ENCODE data around the gene SYT11.
"Not testable (repeated sequence)": the region's sequence is repeated elsewhere in the genome, so short reads cannot be mapped to it uniquely, and the experiment has no call there.

SYT11 gene

GRCh38 chr1:155859234-155859829, at the start of gene SYT11:
Gene SYT11, plus strand, starts transcription at chr1:155859567. Its CDS starts 195 bp downstream, at chr1:155859762.
- peak; percentile 91 to 97 for DNase-seq (ENCODE audit: low read depth in 2 of 2)

GRCh38 chr1:155812878-155813277, 46.5 kb upstream of the SYT11 start:
- DNase-seq (ENCODE audit: low read depth in 2 of 2): no peak

GRCh38 chr1:155813672-155814071, 45.7 kb upstream of the SYT11 start:
- DNase-seq (ENCODE audit: low read depth in 2 of 2): no peak

- DNase-seq (ENCODE audit: low read depth in 2 of 2): no peak
Measured at GRCh38 chr1:155816351-155816750, 43.0 kb upstream of the SYT11 start.

- no peak for DNase-seq (ENCODE audit: low read depth in 2 of 2)
Measured at GRCh38 chr1:155827450-155827849, 31.9 kb upstream of the SYT11 start.

- DNase-seq (ENCODE audit: low read depth in 2 of 2): no peak
Measured at GRCh38 chr1:155831279-155831976, 27.9 kb upstream of the SYT11 start.

- no peak for DNase-seq (ENCODE audit: low read depth in 2 of 2)
Measured at GRCh38 chr1:155833665-155834295, 25.6 kb upstream of the SYT11 start.

GRCh38 chr1:155834296-155834926, 25.0 kb upstream of the SYT11 start:
- no peak for DNase-seq (ENCODE audit: low read depth in 2 of 2)

GRCh38 chr1:155834927-155835399, 24.4 kb upstream of the SYT11 start:
- not testable (repeated sequence) for DNase-seq (ENCODE audit: low read depth in 2 of 2)

- no peak for DNase-seq (ENCODE audit: low read depth in 2 of 2)
Measured at GRCh38 chr1:155835548-155835947, 23.8 kb upstream of the SYT11 start.

GRCh38 chr1:155840386-155840785, 19.0 kb upstream of the SYT11 start:
- no peak for DNase-seq (ENCODE audit: low read depth in 2 of 2)

GRCh38 chr1:155844860-155845421, 14.4 kb upstream of the SYT11 start:
- no peak for DNase-seq (ENCODE audit: low read depth in 2 of 2)

- DNase-seq (ENCODE audit: low read depth in 2 of 2): no peak
Measured at GRCh38 chr1:155847823-155848529, 11.4 kb upstream of the SYT11 start.

- DNase-seq (ENCODE audit: low read depth in 2 of 2): no peak
Measured at GRCh38 chr1:155850345-155850744, 9.0 kb upstream of the SYT11 start.

- no peak for DNase-seq (ENCODE audit: low read depth in 2 of 2)
Measured at GRCh38 chr1:155856257-155856974, 3.0 kb upstream of the SYT11 start.

GRCh38 chr1:155856975-155857930, 2.1 kb upstream of the SYT11 start, which contains the start of gene GON4L:
Gene GON4L, minus strand, starts transcription at chr1:155857214. Its CDS starts 3,434 bp downstream, at chr1:155853780.
- peak; percentile 81 to 82 for DNase-seq (ENCODE audit: low read depth in 2 of 2)

- DNase-seq (ENCODE audit: low read depth in 2 of 2): peak in 1 of 2 donors; percentile 23
Measured at GRCh38 chr1:155858800-155859233, 550 bp upstream of the SYT11 start.

- DNase-seq (ENCODE audit: low read depth in 2 of 2): peak; percentile 59 to 60
Measured at GRCh38 chr1:155859881-155860871, 809 bp downstream of the SYT11 start.

Measured in stimulated activated CD8-positive, alpha-beta memory T cell treated with anti-CD3 and anti-CD28 coated beads, Interleukin-2, amount 100 ng/mL, for 48 hours (primary cell).